GM18951 (cell line): ENCODE measurements around the gene INSM1.

Experiments
- POLR2A ChIP-seq: IDR thresholded peaks from 4 replicates; pipeline ENCODE4 v1.6.1; 2011; ENCODE audit warnings: mild to moderate bottlenecking; ENCODE audit not compliant: insufficient read length, insufficient read depth; ENCODE audit errors: extremely low read depth
- in situ Hi-C: fragments of 300-500 bp; cut with MboI; formaldehyde crosslinking; loops from one replicate; pipeline ENCODE4 v1.12.0; 2022; ENCODE audit warnings: low sequenced_read_pairs, mixed read lengths, inconsistent platforms; ENCODE audit not compliant: unreplicated experiment

Gene INSM1

DNA sequence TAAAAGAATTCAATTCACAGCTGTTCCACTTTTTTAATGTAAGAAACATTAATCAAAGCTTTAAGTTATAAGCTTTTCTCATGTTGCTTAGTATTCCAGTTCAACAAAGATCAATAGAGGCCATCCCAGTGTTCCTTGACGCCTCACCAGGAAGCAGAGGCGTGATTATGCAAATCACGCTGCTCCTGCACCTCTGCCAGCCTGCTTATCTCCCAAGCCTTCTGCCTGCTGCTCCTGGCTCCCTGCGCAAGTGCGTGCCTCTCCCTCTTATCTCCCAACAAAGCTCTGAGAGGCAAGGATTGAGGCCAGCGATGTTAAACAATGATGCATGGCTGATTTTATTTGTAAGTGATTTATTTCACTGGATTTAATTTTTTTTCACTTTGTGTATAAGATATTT is 42.8 kb downstream of the INSM1 start:
- TF ChIP-seq POLR2A: no peak
- in situ Hi-C loops: no loop called here

DNA sequence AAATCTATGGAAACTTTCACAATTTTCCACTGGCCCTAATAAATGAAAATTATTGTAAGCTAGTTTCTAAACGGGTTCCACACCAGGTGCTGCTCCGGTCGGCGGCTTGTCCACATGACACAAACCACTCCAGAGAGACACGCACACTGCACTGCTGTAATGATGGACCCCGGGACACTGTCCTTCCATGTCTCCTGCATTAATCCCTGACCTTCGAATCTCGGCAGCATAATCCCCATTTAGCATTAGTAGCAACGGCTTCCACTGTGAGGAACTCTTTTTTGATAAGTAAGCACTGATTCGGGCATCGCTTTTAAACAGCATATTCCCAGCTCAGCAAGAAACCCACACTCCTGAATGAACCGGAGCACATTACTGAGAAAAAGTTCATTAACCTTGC is 43.5 kb downstream of the INSM1 start:
- in situ Hi-C loops: no loop called here
- TF ChIP-seq POLR2A: no peak

DNA sequence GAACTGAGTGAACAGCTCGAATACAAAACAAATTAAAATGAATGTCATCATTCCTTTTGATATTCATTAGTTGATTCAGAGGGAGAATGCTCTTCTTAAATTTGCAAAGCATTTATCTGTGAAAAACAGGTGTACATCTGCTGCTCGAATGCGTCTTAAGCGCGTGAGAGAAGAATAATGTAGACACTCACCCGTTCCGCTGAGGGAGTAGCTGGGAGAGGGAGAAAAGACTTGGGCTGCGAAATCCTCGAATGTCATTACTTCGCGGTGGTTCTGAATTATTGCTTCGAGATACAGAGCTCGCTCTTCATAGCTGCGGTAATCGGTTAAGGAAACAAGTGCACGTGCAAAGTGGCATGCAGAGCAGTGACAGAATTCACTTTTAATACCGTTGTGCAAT is 43.9 kb downstream of the INSM1 start:
- no peak for TF ChIP-seq POLR2A
- in situ Hi-C loops: no loop called here

DNA sequence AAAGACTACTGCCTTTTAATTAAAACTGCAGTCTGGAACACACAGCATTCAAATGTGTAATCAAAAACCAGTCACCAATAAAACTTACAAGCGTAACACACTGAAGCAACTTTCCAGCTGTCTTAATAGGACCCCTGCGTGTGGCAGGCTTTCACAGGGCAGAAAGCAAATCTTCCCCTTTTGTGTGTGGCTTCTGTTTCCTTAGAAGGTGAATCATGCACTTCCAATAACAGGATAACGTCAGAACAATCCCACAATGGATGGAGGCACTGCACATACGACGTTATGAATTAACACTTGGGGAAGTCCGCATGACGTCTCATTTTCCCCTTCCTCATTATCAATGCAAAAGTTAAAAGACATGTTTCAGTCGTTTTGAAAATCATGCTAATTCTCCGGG is 44.8 kb downstream of the INSM1 start:
- no peak for TF ChIP-seq POLR2A
- in situ Hi-C loops: no loop called here

DNA sequence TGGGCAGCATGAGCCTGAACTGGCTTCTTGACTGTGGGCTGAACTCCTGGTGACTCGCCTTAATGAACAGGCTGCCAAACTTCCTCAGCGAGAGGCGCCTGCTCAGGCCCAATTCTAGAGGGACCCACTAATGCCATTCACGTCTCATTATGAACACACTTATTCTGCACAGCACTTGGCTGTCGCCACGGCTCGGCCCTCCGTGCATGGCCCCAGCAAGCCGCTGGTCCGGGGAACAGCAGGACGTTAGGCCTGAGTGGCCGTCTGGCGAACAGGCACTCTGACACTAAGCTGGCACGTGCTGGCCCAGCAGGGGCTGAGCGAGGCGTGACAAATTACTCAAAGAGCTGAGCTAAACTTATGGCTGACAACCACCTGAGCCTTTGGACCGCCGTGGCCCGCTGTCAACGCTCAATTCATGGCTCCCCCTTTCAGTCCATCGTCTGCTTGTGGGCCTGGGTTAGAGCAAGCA is 45.9 kb downstream of the INSM1 start:
- TF ChIP-seq POLR2A: no peak
- in situ Hi-C loops: no loop called here

DNA sequence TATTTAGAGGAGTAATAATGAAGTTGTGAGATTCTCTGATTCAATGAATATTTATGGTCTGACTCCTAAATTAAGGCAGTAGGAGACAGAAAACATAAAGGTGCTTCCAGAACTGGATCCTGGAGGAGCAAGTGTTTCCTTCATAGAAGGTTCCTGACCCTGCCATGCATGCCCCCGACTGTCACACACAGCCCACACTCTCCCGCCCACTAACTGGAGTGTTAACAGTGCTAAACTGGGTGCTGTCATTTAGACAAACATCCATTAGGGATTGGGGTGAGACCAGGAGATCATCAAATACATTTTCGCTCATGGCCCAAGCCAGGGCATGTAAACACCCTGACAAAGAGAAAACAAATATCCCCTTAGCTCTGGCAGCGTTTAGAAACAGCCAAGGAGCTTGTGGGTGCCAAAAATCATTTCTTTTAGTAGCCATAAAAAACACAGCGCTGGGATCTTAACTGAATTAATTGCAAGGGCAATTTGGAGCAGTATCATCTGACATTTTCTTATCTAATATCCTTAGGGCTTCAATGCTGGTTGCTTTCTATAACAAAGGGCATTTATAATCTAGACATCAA is 46.8 kb downstream of the INSM1 start:
- TF ChIP-seq POLR2A: no peak
- in situ Hi-C loops: no loop called here

DNA sequence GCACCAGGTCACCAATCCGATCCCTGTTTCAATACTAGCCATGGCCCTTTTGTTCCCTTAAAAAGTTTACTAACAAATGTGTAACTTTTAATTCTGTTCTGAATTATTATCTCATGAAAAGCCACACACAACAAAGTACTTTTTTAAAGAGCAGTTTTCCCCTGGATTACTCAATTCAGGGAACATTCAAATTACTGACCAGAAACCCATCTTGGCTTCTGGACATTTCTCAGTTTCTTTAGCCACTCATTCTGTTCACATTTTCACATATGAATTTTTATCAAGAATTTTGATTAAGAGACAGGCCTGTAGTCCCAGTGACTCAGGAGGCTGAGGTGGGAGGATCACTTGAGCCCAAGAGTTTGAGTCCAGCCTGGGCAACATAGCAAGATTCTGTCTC is 47.4 kb downstream of the INSM1 start:
- in situ Hi-C loops: no loop called here

DNA sequence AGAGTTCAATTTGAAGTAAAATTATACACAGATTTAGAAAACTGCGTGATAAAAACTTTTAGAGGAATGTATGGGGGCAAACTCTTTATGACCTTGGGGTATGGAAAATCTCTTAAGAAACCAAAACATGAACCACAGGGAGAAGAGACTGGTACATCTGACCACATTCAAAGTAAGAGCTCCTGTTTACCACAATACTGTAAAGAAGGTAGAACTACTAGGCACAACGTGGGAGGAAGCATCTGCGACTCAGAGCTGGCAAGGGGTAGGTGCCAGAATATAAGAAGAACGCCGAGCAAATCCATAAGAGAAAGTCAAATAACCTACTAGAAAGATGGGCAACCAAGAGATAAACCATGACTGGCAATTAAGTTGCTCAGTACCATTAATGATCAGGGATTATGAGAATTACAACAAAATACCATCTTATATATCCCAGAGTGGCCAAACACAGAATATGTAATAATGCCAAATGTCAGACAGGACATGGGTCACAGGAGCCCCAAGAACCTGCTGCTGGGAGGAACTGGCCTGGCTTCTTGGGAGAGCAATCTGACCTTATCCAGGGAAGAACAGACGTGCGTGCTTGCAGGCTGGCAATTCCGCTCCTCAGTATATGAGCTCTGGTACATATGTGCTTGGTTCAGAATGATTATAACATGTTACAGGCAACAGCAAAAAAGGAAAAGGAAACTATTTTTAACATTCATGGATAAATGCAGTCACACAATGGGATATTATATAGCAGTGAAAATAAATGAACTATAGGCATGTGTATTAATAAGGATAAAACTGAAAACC is 50.2 kb downstream of the INSM1 start:
- in situ Hi-C loops: no loop called here
- TF ChIP-seq POLR2A: no peak

More for the DNA sequence above, 47.4 kb downstream of the INSM1 start:
- TF ChIP-seq POLR2A: no peak
